Epithelial cell of esophagus (primary cell): Measurements from ENCODE around the gene FOCAD.
A peak's percentile ranks its signal among the peaks of the same experiment; 100 is the strongest.
"Not testable (repeated sequence)": the region's sequence is repeated elsewhere in the genome, so short reads cannot be mapped to it uniquely, and the experiment has no call there.

ENCODE experiments used
- DNase-seq: peaks from one replicate; pipeline ENCODE4 v3.0.0; 2010; ENCODE audit warnings: low read depth
- H3K4me3 ChIP-seq: 2 replicates; pipeline ENCODE4 v1.5.1; 2011; ENCODE audit warnings: mild to moderate bottlenecking, low read length, control low read depth
- CTCF ChIP-seq: IDR thresholded peaks from 2 replicates; pipeline ENCODE4 v1.5.1; 2011; ENCODE audit warnings: low read depth, mild to moderate bottlenecking, low read length, control low read depth, inconsistent platforms; ENCODE audit not compliant: insufficient read depth; ENCODE audit errors: missing control alignments

FOCAD gene

GRCh38 chr9:20659474-20659967 is 24.5 kb upstream of the FOCAD start:
- H3K4me3 ChIP-seq, result no peak overlapping the region
- peak; percentile 10 for DNase-seq
- TF ChIP-seq CTCF, result no peak

- no peak overlapping the region for H3K4me3 ChIP-seq
- DNase-seq, result no peak
- TF ChIP-seq CTCF, result no peak
Observed at GRCh38 chr9:20662156-20662555, 21.9 kb upstream of the FOCAD start.

GRCh38 chr9:20663133-20663532 is 20.9 kb upstream of the FOCAD start:
- no peak for TF ChIP-seq CTCF

DNA sequence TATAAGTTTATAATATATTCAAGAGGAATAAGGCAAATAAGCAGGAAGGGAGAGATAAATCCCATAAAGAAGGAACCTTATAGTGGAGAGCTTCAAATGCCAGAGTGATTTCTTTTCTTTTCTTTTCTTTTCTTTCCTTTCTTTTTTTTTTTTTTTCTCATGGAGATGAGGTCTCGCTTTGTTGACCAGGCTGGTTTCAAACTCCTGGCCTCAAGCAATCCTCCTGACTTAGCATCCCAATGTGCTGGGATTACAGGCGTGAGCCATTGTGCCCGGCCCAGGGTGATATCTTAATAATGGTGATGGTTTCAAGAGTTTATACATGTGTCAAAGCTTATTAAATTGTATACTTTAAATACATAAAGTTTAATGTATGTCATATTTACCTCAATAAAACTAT is 19.6 kb upstream of the FOCAD start:
- TF ChIP-seq CTCF, result no peak
- H3K4me3 ChIP-seq, result no peak overlapping the region

More at GRCh38 chr9:20663133-20663532, 20.9 kb upstream of the FOCAD start:
- no peak overlapping the region for H3K4me3 ChIP-seq
- no peak for DNase-seq

GRCh38 chr9:20670395-20670794 is 13.7 kb upstream of the FOCAD start:
- DNase-seq, result no peak
- no peak for TF ChIP-seq CTCF
- no peak overlapping the region for H3K4me3 ChIP-seq

More for the DNA sequence above, 19.6 kb upstream of the FOCAD start:
- DNase-seq, result no peak

DNA sequence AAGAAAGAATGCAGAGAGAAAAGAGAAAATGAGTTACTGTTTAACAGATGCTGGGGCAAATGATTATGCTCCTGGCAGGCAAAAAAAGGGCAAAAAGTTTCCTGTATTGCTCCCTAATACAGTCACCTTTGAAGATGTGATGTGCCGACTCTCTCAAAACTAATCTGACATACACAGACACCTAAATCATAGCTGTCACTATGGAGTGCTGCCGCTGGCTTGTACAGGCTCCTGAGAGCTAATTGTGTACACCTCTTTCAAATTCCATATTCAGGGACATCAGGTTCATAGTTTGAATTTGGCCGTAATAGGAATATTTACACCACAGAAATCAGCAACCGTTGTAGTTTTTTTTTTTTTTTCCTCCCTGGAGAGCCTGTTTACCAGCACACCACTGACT is 12.4 kb upstream of the FOCAD start:
- TF ChIP-seq CTCF, result no peak
- DNase-seq, result no peak

DNA sequence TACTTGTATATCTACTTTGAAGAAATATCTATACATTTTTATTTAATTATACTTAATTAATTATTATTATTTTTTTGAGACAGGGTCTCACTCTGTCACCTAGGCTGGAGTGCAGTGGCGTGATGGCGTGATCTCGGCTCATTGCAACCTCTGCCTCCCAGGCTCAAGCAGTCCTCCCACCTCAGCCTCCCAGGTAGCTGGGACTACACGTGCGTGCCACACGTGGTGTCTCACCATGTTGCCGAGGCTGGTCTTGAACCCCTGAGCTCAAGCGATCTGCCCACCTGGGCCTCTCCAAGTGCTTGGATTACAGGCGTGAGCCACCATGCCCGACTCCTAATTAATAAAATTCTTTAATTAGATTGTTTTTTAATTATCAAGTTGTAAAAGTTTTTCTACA is 10.5 kb upstream of the FOCAD start:
- DNase-seq, H3K4me3 ChIP-seq: not testable (repeated sequence)

More for the DNA sequence above, 12.4 kb upstream of the FOCAD start:
- H3K4me3 ChIP-seq, result no peak overlapping the region
